Measurements from ENCODE around the gene MYO7A. TPM values are rescaled to one million over a fixed set of nuclear protein-coding genes. Genes with fewer than 3 reads are reported as not detected.

Gene MYO7A
- total and polyA plus RNA-seq, 2 experiments from 2014 or later, result 1.8 to 5.4 TPM

- H3K9me3 Mint-ChIP-seq, result peaks cover 5% of the 10 kb centered on the region; the same call in 2 of the 3 replicates
- H3K36me3 Mint-ChIP-seq (ENCODE audit: low read depth), result no peaks in the 10 kb centered on the region; the same call in 2 of the 3 replicates
- Histone ChIP-seq H3K27ac (ENCODE audit: low read depth) (no peak overlapping the region), H3K4me2 (no peak overlapping the region), H3K27me3 (ENCODE audit: insufficient read depth) (no peaks in the 10 kb centered on the region), H3K79me2 (replicated peaks; ENCODE audit: insufficient read depth) (no peaks in the 10 kb centered on the region), H4K20me1 (replicated peaks; ENCODE audit: insufficient read depth) (no peaks in the 10 kb centered on the region), H3K36me3 (ENCODE audit: insufficient read depth) (no peaks in the 10 kb centered on the region), H3K9me2 (ENCODE audit: insufficient read depth) (0 out of 2 replicates have a peak, but pooled peaks cover 2% of the 10 kb centered on the region), H3K4me3 (no peak overlapping the region), H3F3A (replicated peaks; ENCODE audit: low read depth) (no peaks in the 10 kb centered on the region), H3K4me1 (ENCODE audit: insufficient read depth) (peaks cover 4% of the 10 kb centered on the region; the same call in 1 of the 2 replicates), H2AFZ (no peak overlapping the region)
- DNase-seq (ENCODE audit: low spot score) (no peak), ATAC-seq (no peak)
- peaks cover 6% of the 10 kb centered on the region for H3K27me3 Mint-ChIP-seq (ENCODE audit: insufficient read depth, low read depth, poor library complexity)
- H3K27ac Mint-ChIP-seq, result no peak overlapping the region
- peaks cover 3% of the 10 kb centered on the region for H3K4me1 Mint-ChIP-seq
- no peak for TF ChIP-seq ZNF114 (CRISPR knock-in tag; IDR thresholded peaks at IDR 0.05)
- no peak for TF ChIP-seq CREB1 (CRISPR knock-in tag; IDR thresholded peaks at IDR 0.05; ENCODE audit: low read depth)
- no peak for TF ChIP-seq POLR2AphosphoS5 (IDR thresholded peaks at IDR 0.05; ENCODE audit: low read depth)
- no peak for TF ChIP-seq JUNB (IDR thresholded peaks at IDR 0.05; ENCODE audit: unreplicated experiment)
- no peak for TF ChIP-seq EZH2 (IDR thresholded peaks at IDR 0.05; ENCODE audit: low read depth, unreplicated experiment)
- TF ChIP-seq STAT1 (IDR thresholded peaks at IDR 0.05; ENCODE audit: unreplicated experiment), result no peak
- TF ChIP-seq, protein P1, sequence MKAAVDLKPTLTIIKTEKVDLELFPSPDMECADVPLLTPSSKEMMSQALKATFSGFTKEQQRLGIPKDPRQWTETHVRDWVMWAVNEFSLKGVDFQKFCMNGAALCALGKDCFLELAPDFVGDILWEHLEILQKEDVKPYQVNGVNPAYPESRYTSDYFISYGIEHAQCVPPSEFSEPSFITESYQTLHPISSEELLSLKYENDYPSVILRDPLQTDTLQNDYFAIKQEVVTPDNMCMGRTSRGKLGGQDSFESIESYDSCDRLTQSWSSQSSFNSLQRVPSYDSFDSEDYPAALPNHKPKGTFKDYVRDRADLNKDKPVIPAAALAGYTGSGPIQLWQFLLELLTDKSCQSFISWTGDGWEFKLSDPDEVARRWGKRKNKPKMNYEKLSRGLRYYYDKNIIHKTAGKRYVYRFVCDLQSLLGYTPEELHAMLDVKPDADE (IDR thresholded peaks at IDR 0.05), result no peak
- no peak for TF ChIP-seq NANOG (IDR thresholded peaks at IDR 0.05; ENCODE audit: borderline replicate concordance)
- TF ChIP-seq, protein P2, sequence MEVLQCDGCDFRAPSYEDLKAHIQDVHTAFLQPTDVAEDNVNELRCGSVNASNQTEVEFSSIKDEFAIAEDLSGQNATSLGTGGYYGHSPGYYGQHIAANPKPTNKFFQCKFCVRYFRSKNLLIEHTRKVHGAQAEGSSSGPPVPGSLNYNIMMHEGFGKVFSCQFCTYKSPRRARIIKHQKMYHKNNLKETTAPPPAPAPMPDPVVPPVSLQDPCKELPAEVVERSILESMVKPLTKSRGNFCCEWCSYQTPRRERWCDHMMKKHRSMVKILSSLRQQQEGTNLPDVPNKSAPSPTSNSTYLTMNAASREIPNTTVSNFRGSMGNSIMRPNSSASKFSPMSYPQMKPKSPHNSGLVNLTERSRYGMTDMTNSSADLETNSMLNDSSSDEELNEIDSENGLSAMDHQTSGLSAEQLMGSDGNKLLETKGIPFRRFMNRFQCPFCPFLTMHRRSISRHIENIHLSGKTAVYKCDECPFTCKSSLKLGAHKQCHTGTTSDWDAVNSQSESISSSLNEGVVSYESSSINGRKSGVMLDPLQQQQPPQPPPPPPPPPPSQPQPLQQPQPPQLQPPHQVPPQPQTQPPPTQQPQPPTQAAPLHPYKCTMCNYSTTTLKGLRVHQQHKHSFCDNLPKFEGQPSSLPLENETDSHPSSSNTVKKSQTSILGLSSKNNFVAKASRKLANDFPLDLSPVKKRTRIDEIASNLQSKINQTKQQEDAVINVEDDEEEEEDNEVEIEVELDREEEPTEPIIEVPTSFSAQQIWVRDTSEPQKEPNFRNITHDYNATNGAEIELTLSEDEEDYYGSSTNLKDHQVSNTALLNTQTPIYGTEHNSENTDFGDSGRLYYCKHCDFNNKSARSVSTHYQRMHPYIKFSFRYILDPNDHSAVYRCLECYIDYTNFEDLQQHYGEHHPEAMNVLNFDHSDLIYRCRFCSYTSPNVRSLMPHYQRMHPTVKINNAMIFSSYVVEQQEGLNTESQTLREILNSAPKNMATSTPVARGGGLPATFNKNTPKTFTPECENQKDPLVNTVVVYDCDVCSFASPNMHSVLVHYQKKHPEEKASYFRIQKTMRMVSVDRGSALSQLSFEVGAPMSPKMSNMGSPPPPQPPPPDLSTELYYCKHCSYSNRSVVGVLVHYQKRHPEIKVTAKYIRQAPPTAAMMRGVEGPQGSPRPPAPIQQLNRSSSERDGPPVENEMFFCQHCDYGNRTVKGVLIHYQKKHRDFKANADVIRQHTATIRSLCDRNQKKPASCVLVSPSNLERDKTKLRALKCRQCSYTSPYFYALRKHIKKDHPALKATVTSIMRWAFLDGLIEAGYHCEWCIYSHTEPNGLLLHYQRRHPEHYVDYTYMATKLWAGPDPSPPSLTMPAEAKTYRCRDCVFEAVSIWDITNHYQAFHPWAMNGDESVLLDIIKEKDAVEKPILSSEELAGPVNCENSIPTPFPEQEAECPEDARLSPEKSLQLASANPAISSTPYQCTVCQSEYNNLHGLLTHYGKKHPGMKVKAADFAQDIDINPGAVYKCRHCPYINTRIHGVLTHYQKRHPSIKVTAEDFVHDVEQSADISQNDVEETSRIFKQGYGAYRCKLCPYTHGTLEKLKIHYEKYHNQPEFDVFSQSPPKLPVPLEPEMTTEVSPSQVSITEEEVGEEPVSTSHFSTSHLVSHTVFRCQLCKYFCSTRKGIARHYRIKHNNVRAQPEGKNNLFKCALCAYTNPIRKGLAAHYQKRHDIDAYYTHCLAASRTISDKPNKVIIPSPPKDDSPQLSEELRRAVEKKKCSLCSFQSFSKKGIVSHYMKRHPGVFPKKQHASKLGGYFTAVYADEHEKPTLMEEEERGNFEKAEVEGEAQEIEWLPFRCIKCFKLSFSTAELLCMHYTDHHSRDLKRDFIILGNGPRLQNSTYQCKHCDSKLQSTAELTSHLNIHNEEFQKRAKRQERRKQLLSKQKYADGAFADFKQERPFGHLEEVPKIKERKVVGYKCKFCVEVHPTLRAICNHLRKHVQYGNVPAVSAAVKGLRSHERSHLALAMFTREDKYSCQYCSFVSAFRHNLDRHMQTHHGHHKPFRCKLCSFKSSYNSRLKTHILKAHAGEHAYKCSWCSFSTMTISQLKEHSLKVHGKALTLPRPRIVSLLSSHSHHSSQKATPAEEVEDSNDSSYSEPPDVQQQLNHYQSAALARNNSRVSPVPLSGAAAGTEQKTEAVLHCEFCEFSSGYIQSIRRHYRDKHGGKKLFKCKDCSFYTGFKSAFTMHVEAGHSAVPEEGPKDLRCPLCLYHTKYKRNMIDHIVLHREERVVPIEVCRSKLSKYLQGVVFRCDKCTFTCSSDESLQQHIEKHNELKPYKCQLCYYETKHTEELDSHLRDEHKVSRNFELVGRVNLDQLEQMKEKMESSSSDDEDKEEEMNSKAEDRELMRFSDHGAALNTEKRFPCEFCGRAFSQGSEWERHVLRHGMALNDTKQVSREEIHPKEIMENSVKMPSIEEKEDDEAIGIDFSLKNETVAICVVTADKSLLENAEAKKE (CRISPR knock-in tag; IDR thresholded peaks at IDR 0.05), result no peak
- no peak for TF ChIP-seq REST (IDR thresholded peaks at IDR 0.05; ENCODE audit: unreplicated experiment)
- H3K4me3 Mint-ChIP-seq, result no peak overlapping the region
Observed at GRCh38 chr11:77181799-77182541, 53.9 kb downstream of the MYO7A start.
